ENCODE data around the gene TGFA.

GRCh38 chr2:70505613-70506391 is 47.8 kb downstream of the TGFA start:
- TF ChIP-seq EZH2 (IDR thresholded peaks at IDR 0.05; ENCODE audit: insufficient read depth, poor library complexity, severe bottlenecking) (no peak), EZH2phosphoT487 (IDR thresholded peaks at IDR 0.05; ENCODE audit: insufficient read depth, low read depth) (no peak)
